VCaP (cell line): ENCODE data around the gene RTTN.
"Not testable (repeated sequence)": the region's sequence is repeated elsewhere in the genome, so short reads cannot be mapped to it uniquely, and the experiment has no call there.

Experiments used
- H3K27ac ChIP-seq: fragments of 450-650 bp; 2 replicates; pipeline ENCODE4 v1.5.1; 2017
- TF ChIP-seq, protein P1 (sequence below): fragments of 450-650 bp; conservative IDR thresholded peaks from 2 replicates; pipeline ENCODE4 v1.5.1; 2017; ENCODE audit warnings: mild to moderate bottlenecking, moderate library complexity

The RTTN gene

DNA sequence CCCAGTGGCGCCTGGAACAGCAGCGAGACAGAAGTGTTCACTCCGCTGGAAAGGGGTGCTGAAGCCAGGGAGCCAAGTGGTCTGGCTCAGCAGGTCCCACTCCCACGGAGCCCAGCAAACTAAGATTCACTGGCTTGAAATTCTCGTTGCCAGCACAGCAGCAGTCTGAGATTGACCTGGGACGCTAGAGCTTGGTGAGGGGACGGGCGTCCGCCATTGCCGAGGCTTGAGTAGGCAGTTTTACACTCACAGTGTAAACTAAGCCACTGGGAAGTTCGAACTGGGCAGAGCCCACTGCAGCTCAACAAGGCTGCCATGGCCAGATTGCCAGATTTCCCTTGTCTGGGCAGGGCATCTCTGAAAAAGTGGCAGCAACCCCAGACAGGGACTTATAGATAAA, 94.8 kb downstream of the RTTN start:
- TF ChIP-seq, protein P1, sequence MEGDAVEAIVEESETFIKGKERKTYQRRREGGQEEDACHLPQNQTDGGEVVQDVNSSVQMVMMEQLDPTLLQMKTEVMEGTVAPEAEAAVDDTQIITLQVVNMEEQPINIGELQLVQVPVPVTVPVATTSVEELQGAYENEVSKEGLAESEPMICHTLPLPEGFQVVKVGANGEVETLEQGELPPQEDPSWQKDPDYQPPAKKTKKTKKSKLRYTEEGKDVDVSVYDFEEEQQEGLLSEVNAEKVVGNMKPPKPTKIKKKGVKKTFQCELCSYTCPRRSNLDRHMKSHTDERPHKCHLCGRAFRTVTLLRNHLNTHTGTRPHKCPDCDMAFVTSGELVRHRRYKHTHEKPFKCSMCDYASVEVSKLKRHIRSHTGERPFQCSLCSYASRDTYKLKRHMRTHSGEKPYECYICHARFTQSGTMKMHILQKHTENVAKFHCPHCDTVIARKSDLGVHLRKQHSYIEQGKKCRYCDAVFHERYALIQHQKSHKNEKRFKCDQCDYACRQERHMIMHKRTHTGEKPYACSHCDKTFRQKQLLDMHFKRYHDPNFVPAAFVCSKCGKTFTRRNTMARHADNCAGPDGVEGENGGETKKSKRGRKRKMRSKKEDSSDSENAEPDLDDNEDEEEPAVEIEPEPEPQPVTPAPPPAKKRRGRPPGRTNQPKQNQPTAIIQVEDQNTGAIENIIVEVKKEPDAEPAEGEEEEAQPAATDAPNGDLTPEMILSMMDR, result no peak
- no peak overlapping the region for H3K27ac ChIP-seq

DNA sequence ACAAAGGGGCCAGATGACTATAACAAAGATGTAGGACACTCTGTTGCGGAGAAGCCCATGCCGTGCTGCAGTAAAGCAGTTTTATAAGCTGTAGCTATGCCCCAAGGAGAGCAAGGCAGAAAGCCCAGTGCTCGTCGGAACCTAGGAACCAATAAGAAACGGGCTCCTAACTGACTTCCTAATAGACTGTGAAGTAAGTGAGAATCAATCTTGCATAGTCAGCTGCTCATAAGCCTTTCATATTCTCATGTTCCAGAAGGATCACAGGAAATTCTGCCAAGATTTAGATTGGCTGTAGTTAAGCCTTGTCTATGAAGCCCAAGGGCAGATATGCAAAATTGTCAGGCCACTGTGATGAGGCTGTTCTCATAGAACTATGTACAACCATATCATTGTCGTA, 98.4 kb downstream of the RTTN start:
- no peak overlapping the region for H3K27ac ChIP-seq
- TF ChIP-seq, protein P1, result no peak

DNA sequence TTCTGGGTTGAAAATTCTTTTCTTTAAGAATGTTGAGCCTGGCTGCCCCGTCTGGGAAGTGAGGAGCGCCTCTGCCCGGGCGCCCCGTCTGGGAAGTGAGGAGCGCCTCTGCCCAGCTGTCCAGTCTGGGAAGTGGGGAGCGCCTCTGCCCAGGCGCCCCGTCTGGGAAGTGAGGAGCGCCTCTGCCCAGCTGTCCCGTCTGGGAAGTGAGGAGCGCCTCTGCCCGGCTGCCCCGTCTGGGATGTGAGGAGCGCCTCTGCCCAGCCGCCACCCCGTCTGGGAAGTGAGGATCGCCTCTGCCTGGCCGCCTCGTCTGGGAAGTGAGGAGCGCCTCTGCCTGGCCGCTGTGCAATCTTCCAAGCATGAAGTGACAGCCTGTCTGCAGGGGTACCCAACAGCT, 102.6 kb downstream of the RTTN start:
- H3K27ac ChIP-seq, result not testable (repeated sequence)

DNA sequence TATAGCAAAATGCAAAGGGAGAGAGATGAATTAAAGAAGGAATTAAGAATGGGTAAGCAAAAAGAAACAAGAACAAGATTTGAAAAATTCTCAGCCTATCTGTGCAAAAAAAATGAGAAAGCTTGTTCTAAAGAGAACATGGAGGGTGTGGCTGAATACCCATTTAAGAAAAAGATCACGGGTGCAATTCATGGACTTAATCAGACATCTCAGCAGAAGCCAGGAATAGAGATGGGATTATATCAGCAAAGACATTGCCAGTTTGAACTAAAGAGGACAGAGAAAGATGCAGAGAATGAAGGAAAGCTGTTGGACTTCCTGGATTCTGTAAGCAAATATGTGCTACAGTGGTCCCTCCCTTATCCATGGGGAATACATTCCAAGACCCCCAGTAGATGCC, 115.6 kb downstream of the RTTN start:
- H3K27ac ChIP-seq, result no peak overlapping the region
- TF ChIP-seq, protein P1, result no peak

DNA sequence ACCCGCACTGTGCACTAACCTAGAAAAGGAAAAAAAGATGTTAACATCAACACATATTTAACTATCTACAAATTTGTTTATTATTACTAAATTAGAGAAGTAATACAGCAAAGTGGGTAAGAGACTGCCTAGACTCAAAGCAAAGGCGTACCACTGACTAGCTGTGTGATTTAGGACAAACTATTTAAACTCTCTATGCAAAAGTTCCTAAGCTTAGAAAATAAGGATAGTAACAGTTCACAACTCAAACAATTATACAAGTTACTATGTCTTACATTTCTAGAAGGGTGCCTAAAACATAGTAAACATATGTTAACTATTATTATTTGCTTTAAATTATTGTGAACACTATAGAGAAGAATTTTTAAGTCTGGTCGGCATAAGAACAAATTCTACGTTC, 119.4 kb downstream of the RTTN start:
- TF ChIP-seq, protein P1, result no peak
- no peak overlapping the region for H3K27ac ChIP-seq

DNA sequence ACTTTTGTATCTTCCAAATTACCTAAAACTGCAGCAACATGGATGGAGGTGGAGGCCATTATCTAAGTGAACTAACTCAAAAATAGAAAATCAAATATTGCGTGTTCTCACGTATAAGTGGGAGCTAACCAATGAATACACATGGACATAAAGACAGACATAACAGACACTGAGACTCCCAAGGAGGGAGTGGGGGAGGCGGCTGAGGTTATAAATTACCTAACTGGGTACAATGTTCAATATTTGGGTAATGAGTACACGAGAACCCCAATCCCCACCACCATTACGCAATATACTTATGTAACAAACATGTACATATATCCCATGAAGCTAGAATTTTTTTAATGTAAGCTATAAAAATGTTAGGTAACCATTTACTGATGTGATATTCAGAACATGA, 119.8 kb downstream of the RTTN start:
- no peak overlapping the region for H3K27ac ChIP-seq
- TF ChIP-seq, protein P1, result no peak

DNA sequence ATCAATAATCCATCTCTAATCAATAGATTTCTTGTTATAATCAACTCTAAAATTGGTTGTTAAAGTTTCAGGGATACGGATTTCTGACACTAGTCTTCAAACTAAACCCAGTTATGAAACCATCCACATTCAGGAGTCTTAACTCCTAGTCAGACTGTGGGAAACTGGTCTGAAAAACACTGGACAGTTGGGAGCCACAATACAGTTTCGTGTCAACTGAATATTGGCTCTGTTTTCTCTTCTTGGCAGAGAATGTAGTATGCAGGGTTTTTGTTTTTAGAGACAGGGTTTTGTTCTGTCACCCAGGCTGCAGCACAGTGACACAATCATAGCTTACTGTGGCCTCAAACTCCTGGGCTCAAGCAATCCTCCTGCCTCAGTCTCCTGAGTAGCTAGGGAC, 123.1 kb downstream of the RTTN start:
- H3K27ac ChIP-seq, result no peak overlapping the region
- TF ChIP-seq, protein P1, result no peak

DNA sequence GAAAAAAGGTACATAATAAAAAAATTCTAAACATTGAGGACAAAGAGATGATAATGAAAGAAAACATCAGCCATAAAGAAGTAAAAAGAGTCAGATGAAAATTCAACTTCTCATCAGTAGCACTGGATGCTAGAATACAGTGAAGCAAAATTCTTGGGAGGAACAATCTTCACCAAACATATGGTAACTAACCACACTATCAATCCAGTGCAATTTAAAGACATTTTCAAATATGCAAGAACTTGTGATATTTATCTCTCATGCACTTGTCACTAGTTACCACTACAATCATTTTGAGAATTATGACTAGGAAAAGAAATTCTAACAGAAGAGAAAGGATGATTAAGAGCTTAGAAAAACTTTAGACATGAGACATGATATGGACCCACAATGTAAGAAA, 127.4 kb downstream of the RTTN start:
- no peak overlapping the region for H3K27ac ChIP-seq
- TF ChIP-seq, protein P1, result no peak
